ENCODE results near the gene CTNND2.

GRCh38 chr5:11656916-11657315 is 247.3 kb downstream of the CTNND2 start:
- TF ChIP-seq CTCF (IDR thresholded peaks at IDR 0.05; ENCODE audit: low read depth, low read length, poor library complexity, severe bottlenecking) (no peak), EZH2phosphoT487 (IDR thresholded peaks at IDR 0.05; ENCODE audit: borderline replicate concordance, low read length) (no peak)

Measured in DOHH2 (cell line).